Smooth muscle cell (in vitro differentiated cells): ENCODE data around the gene CIPC. TPM values are rescaled to one million over a fixed set of nuclear protein-coding genes. Genes with fewer than 3 reads are reported as not detected.

Source experiments
- DNase-seq: peaks from one replicate; lab custom pipeline; 2025; ENCODE audit not compliant: unreplicated experiment; lab: John Stamatoyannopoulos, UW
- H2AFZ ChIP-seq: fragments of 200-600 bp; sonication (generic); 2 replicates; pipeline ENCODE4 v1.6.0; 2016; ENCODE audit warnings: antibody characterized with exemption, low read depth, mild to moderate bottlenecking
- H3F3A ChIP-seq: fragments of 200-600 bp; sonication (generic); 2 replicates; pipeline ENCODE4 v1.6.0; 2017; ENCODE audit warnings: antibody characterized with exemption, low read depth
- H3K27ac ChIP-seq: fragments of 200-600 bp; sonication (generic); 2 replicates; pipeline ENCODE4 v1.5.1; 2016; ENCODE audit warnings: low read depth, mild to moderate bottlenecking
- H3K27me3 ChIP-seq: fragments of 200-600 bp; sonication (generic); 2 replicates; pipeline ENCODE4 v1.6.1; 2016; ENCODE audit warnings: low read depth, mild to moderate bottlenecking
- H3K36me3 ChIP-seq: fragments of 200-600 bp; sonication (generic); 2 replicates; pipeline ENCODE4 v1.5.1; 2016; ENCODE audit warnings: low read depth
- H3K4me1 ChIP-seq: fragments of 200-600 bp; sonication (generic); 2 replicates; pipeline ENCODE4 v1.5.1; 2016; ENCODE audit warnings: low read depth
- H3K4me2 ChIP-seq: fragments of 200-600 bp; sonication (generic); 2 replicates; pipeline ENCODE4 v1.6.0; 2016; ENCODE audit warnings: mild to moderate bottlenecking
- H3K4me3 ChIP-seq: fragments of 200-600 bp; sonication (generic); 2 replicates; pipeline ENCODE4 v1.5.1; 2016; ENCODE audit warnings: mild to moderate bottlenecking
- H3K79me2 ChIP-seq: fragments of 200-600 bp; sonication (generic); 2 replicates; pipeline ENCODE4 v1.6.0; 2016; ENCODE audit warnings: low read depth, mild to moderate bottlenecking
- H3K9ac ChIP-seq: fragments of 200-600 bp; sonication (generic); 2 replicates; pipeline ENCODE4 v1.6.0; 2016; ENCODE audit warnings: low read depth
- H3K9me3 ChIP-seq: fragments of 200-600 bp; sonication (generic); replicated peaks from 2 replicates; pipeline ENCODE4 v1.5.1; 2016; ENCODE audit warnings: low read depth
- H4K20me1 ChIP-seq: fragments of 200-600 bp; sonication (generic); 2 replicates; pipeline ENCODE4 v1.6.0; 2016; ENCODE audit warnings: low read depth
- CTCF ChIP-seq: fragments of 200-600 bp; sonication (generic); IDR thresholded peaks from 2 replicates; pipeline ENCODE4 v1.5.1; 2017; ENCODE audit warnings: borderline replicate concordance, mild to moderate bottlenecking, antibody characterized with exemption; ENCODE audit not compliant: insufficient read depth, poor library complexity, severe bottlenecking
- WGBS: methylation state at CpG from one replicate; pipeline ENCODE4 v1.1.7; 2016; ENCODE audit warnings: low lambda C conversion rate; 5-methylcytosine and 5-hydroxymethylcytosine counted together
- polyA plus RNA-seq: library from polyadenylated mRNA; unstranded; fragments of >200 nt; fragmentation: Nextera tagmentation; extraction: Ambion mirVana; gene quantifications from 2 replicates; pipeline ENCODE4 v1.2.1, GENCODE V29; 2016
- total RNA-seq: library from RNA; depleted of rRNA; stranded (reverse); fragments of >200 nt; gene quantifications from 2 replicates; pipeline ENCODE4 v1.2.3, GENCODE V29; 2014

Gene CIPC
- total and polyA plus RNA-seq, 2 experiments from 2014 or later: 3.6 to 15.1 TPM

DNA sequence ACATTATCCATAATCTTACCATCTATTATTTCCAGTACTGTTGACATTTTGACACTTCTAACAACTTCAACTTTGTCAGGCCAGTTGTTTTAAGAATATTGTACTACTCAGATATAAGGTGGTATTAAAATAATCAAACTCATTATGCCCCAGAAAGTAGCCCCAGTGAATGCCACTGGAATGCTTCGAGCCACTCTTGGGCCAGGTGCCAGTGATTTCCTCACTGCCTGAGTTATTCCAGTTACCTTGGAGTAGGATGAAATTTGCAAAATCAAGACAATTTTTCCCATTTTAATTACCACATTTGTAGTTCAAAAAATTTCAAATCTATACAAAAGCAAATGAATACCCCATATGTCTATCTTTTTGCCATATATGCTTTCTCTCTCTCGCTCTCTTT lies 9.2 kb downstream of the CIPC start:
- Histone ChIP-seq H3K4me3 (no peak overlapping the region), H3K27me3 (no peaks in the 10 kb centered on the region), H3K4me1 (peaks cover 49% of the 10 kb centered on the region), H3K9me3 (no peaks in the 10 kb centered on the region), H3K36me3 (no peaks in the 10 kb centered on the region), H3K79me2 (peaks cover 16% of the 10 kb centered on the region), H3K9ac (no peak overlapping the region), H4K20me1 (peaks cover 7% of the 10 kb centered on the region), H2AFZ (no peak overlapping the region), H3F3A (peaks cover 12% of the 10 kb centered on the region), H3K4me2 (no peak overlapping the region), H3K27ac (no peak overlapping the region)
- DNase-seq: no peak
- TF ChIP-seq CTCF: no peak
- 93% methylated on average over 2 of the region's 2 CpGs for WGBS

- H3F3A ChIP-seq: peaks cover 12% of the 10 kb centered on the region
- 93% methylated on average over 2 of the region's 2 CpGs for WGBS
- no peak overlapping the region for H3K4me3 ChIP-seq
- no peak overlapping the region for H3K27ac ChIP-seq
- H3K27me3 ChIP-seq: no peaks in the 10 kb centered on the region
- no peak overlapping the region for H2AFZ ChIP-seq
- no peak overlapping the region for H3K4me2 ChIP-seq
- TF ChIP-seq CTCF: no peak
- DNase-seq: no peak
- no peak overlapping the region for H3K9ac ChIP-seq
- H3K36me3 ChIP-seq: no peaks in the 10 kb centered on the region
- H4K20me1 ChIP-seq: peaks cover 3% of the 10 kb centered on the region
- H3K79me2 ChIP-seq: peaks cover 2% of the 10 kb centered on the region
- peaks cover 49% of the 10 kb centered on the region for H3K4me1 ChIP-seq
- no peaks in the 10 kb centered on the region for H3K9me3 ChIP-seq
Measured at GRCh38 chr14:77108753-77109152, 10.7 kb downstream of the CIPC start.

GRCh38 chr14:77109656-77110055 lies 11.6 kb downstream of the CIPC start:
- H3K79me2 ChIP-seq: no peaks in the 10 kb centered on the region
- WGBS: 75% methylated on average over 6 of the region's 6 CpGs
- H3K27ac ChIP-seq: peak overlapping the region; percentile 90
- no peak overlapping the region for H3K4me2 ChIP-seq
- H4K20me1 ChIP-seq: no peaks in the 10 kb centered on the region
- no peak overlapping the region for H3K9ac ChIP-seq
- H2AFZ ChIP-seq: no peak overlapping the region
- TF ChIP-seq CTCF: no peak
- H3K9me3 ChIP-seq: no peaks in the 10 kb centered on the region
- H3K4me1 ChIP-seq: peaks cover 46% of the 10 kb centered on the region
- peaks cover 12% of the 10 kb centered on the region for H3F3A ChIP-seq
- DNase-seq: no peak
- H3K36me3 ChIP-seq: no peaks in the 10 kb centered on the region
- H3K4me3 ChIP-seq: no peak overlapping the region
- no peaks in the 10 kb centered on the region for H3K27me3 ChIP-seq

DNA sequence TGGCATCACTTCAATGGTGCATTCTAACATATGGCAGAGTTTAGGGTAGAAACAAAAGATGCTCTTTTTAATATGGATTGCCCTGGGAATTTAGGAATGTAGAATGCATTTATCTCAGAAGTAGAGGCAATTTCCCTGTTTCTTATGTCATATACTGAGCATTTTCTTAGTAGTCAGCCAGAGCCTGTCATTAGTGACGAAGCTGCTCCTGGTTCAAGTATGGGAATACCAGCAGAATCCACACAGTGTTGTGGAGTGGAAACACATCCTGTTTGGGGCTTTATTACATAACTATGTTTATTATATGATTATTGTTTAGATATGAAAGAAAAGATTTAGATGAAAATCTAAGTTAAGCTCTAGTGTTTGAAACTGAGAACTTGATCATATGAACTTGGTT lies 12.2 kb downstream of the CIPC start:
- Histone ChIP-seq H3K36me3 (no peaks in the 10 kb centered on the region), H3K9me3 (no peaks in the 10 kb centered on the region), H3K79me2 (no peaks in the 10 kb centered on the region), H3K9ac (peak overlapping the region; percentile 71), H3K27ac (peak overlapping the region; percentile 90), H4K20me1 (no peaks in the 10 kb centered on the region), H3F3A (peaks cover 12% of the 10 kb centered on the region), H2AFZ (no peak overlapping the region), H3K4me3 (no peak overlapping the region), H3K4me1 (peaks cover 42% of the 10 kb centered on the region), H3K4me2 (peak overlapping the region; percentile 73), H3K27me3 (no peaks in the 10 kb centered on the region)
- no peak for TF ChIP-seq CTCF
- no peak for DNase-seq
- 71% methylated on average over 1 of the region's 1 CpG for WGBS
